Neural progenitor cell (in vitro differentiated cells): Measurements from ENCODE around the gene CNOT1. TPM values are rescaled to one million over a fixed set of nuclear protein-coding genes. Genes with fewer than 3 reads are reported as not detected.

Experiments used
- DNase-seq: peaks from one replicate; pipeline ENCODE4 v3.0.0-alpha.2; 2016; ENCODE audit warnings: low spot score
- H2AFZ ChIP-seq: fragments of 200-600 bp; sonication (generic); replicated peaks from 2 replicates; pipeline ENCODE4 v1.6.1; 2016; ENCODE audit warnings: antibody characterized with exemption
- H3F3A ChIP-seq: fragments of 200-600 bp; sonication (generic); 2 replicates; pipeline ENCODE4 v1.6.1; 2016; ENCODE audit warnings: antibody characterized with exemption, low read depth
- H3K27ac ChIP-seq: fragments of 200-600 bp; sonication (generic); 2 replicates; pipeline ENCODE4 v1.5.1; 2016; ENCODE audit warnings: mild to moderate bottlenecking
- H3K27me3 ChIP-seq: fragments of 200-600 bp; sonication (generic); 2 replicates; pipeline ENCODE4 v1.6.1; 2016; ENCODE audit warnings: mild to moderate bottlenecking, moderate library complexity
- H3K36me3 ChIP-seq: fragments of 200-600 bp; sonication (generic); 2 replicates; pipeline ENCODE4 v1.5.1; 2016
- H3K4me1 ChIP-seq: fragments of 200-600 bp; sonication (generic); 2 replicates; pipeline ENCODE4 v1.6.1; 2016; ENCODE audit warnings: mixed run types
- H3K4me2 ChIP-seq: fragments of 200-600 bp; sonication (generic); 2 replicates; pipeline ENCODE4 v1.6.1; 2016
- H3K4me3 ChIP-seq: fragments of 200-600 bp; sonication (generic); 2 replicates; pipeline ENCODE4 v1.5.1; 2016
- H3K79me2 ChIP-seq: fragments of 200-600 bp; sonication (generic); 2 replicates; pipeline ENCODE4 v1.6.1; 2016; ENCODE audit warnings: low read depth
- H3K9ac ChIP-seq: fragments of 200-600 bp; sonication (generic); 2 replicates; pipeline ENCODE4 v1.6.1; 2016
- H3K9me3 ChIP-seq: fragments of 200-600 bp; sonication (generic); 2 replicates; pipeline ENCODE4 v1.5.1; 2016; ENCODE audit warnings: low read depth
- H4K20me1 ChIP-seq: fragments of 200-600 bp; sonication (generic); 2 replicates; pipeline ENCODE4 v1.6.1; 2016; ENCODE audit warnings: low read depth
- H3K27ac Mint-ChIP-seq: 3 replicates; pipeline ENCODE4 v1.8.0; 2021; ENCODE audit warnings: mixed read lengths
- H3K27me3 Mint-ChIP-seq: 2 replicates; pipeline ENCODE4 v1.8.0; 2022; ENCODE audit warnings: low read depth, mild to moderate bottlenecking, inconsistent platforms, moderate library complexity, mixed read lengths; ENCODE audit not compliant: insufficient read depth
- H3K36me3 Mint-ChIP-seq: 3 replicates; pipeline ENCODE4 v1.8.0; 2021; ENCODE audit warnings: mixed read lengths
- H3K4me1 Mint-ChIP-seq: 3 replicates; pipeline ENCODE4 v1.8.0; 2021; ENCODE audit warnings: mixed read lengths
- H3K4me3 Mint-ChIP-seq: 3 replicates; pipeline ENCODE4 v1.8.0; 2021; ENCODE audit warnings: mild to moderate bottlenecking, moderate library complexity, mixed read lengths
- H3K9me3 Mint-ChIP-seq: 3 replicates; pipeline ENCODE4 v1.8.0; 2020; ENCODE audit warnings: mixed read lengths
- CTCF ChIP-seq: fragments of 200-600 bp; sonication (generic); IDR thresholded peaks from 2 replicates; pipeline ENCODE4 v1.5.1; 2017; ENCODE audit warnings: antibody characterized with exemption, mild to moderate bottlenecking
- EZH2 ChIP-seq: fragments of 200-600 bp; sonication (generic); IDR thresholded peaks from 2 replicates; pipeline ENCODE4 v1.6.1; 2017; ENCODE audit warnings: antibody characterized with exemption, mild to moderate bottlenecking, moderate library complexity
- EZH2phosphoT487 ChIP-seq: fragments of 200-600 bp; sonication (generic); IDR thresholded peaks from 2 replicates; pipeline ENCODE4 v1.6.1; 2017; ENCODE audit warnings: antibody characterized with exemption
- total RNA-seq: library from RNA; depleted of rRNA; stranded (reverse); fragments of >200 nt; gene quantifications from 2 replicates; pipeline ENCODE4 v1.2.3, GENCODE V29; 2015; ENCODE audit warnings: low replicate concordance

The CNOT1 gene
- total RNA-seq, 1 donor from 2014 or later, result 241 TPM

- Histone ChIP-seq H3K27me3 (peaks cover 5% of the 10 kb centered on the region), H3K4me2 (no peak overlapping the region), H4K20me1 (no peaks in the 10 kb centered on the region), H3K27ac (no peak overlapping the region), H3K79me2 (no peaks in the 10 kb centered on the region), H3K9me3 (no peaks in the 10 kb centered on the region), H3K4me3 (no peak overlapping the region), H3K4me1 (peaks cover 6% of the 10 kb centered on the region), H3K36me3 (no peaks in the 10 kb centered on the region), H3F3A (no peaks in the 10 kb centered on the region), H3K9ac (no peak overlapping the region), H2AFZ (no peak overlapping the region)
- Mint-ChIP-seq H3K4me1 (peaks cover 38% of the 10 kb centered on the region), H3K27me3 (peaks cover 15% of the 10 kb centered on the region), H3K4me3 (no peak overlapping the region), H3K27ac (no peak overlapping the region), H3K9me3 (no peaks in the 10 kb centered on the region), H3K36me3 (no peaks in the 10 kb centered on the region)
- DNase-seq, result no peak
- TF ChIP-seq EZH2 (no peak), EZH2phosphoT487 (no peak), CTCF (no peak)
Observed at GRCh38 chr16:58488531-58488930, 141.1 kb downstream of the CNOT1 start.

- Histone ChIP-seq H3K79me2 (no peaks in the 10 kb centered on the region), H3K9me3 (no peaks in the 10 kb centered on the region), H3K4me1 (peaks cover 3% of the 10 kb centered on the region), H2AFZ (no peak overlapping the region), H3K27me3 (peaks cover 5% of the 10 kb centered on the region), H3K27ac (no peak overlapping the region), H3F3A (no peaks in the 10 kb centered on the region), H3K36me3 (no peaks in the 10 kb centered on the region), H3K4me3 (no peak overlapping the region), H4K20me1 (no peaks in the 10 kb centered on the region), H3K4me2 (no peak overlapping the region), H3K9ac (no peak overlapping the region)
- no peak overlapping the region for H3K27ac Mint-ChIP-seq
- peaks cover 38% of the 10 kb centered on the region for H3K4me1 Mint-ChIP-seq
- no peaks in the 10 kb centered on the region for H3K9me3 Mint-ChIP-seq
- TF ChIP-seq EZH2phosphoT487, result no peak
- no peak for TF ChIP-seq EZH2
- peak; percentile 96 for TF ChIP-seq CTCF
- no peaks in the 10 kb centered on the region for H3K36me3 Mint-ChIP-seq
- DNase-seq, result peak; percentile 95
- no peak overlapping the region for H3K4me3 Mint-ChIP-seq
- peaks cover 17% of the 10 kb centered on the region for H3K27me3 Mint-ChIP-seq
Observed at GRCh38 chr16:58487566-58488351, 141.9 kb downstream of the CNOT1 start.

- no peaks in the 10 kb centered on the region for H3K79me2 ChIP-seq
- no peak overlapping the region for H3K9ac ChIP-seq
- H3K4me2 ChIP-seq, result no peak overlapping the region
- no peaks in the 10 kb centered on the region for H3K9me3 Mint-ChIP-seq
- no peak overlapping the region for H3K4me3 Mint-ChIP-seq
- no peaks in the 10 kb centered on the region for H3K36me3 Mint-ChIP-seq
- H2AFZ ChIP-seq, result no peak overlapping the region
- no peaks in the 10 kb centered on the region for H4K20me1 ChIP-seq
- no peaks in the 10 kb centered on the region for H3F3A ChIP-seq
- H3K27me3 ChIP-seq, result peaks cover 5% of the 10 kb centered on the region
- peaks cover 14% of the 10 kb centered on the region for H3K27me3 Mint-ChIP-seq
- H3K27ac Mint-ChIP-seq, result peak overlapping the region; percentile 57
- no peaks in the 10 kb centered on the region for H3K36me3 ChIP-seq
- TF ChIP-seq EZH2 (no peak), CTCF (no peak), EZH2phosphoT487 (no peak)
- no peak overlapping the region for H3K4me3 ChIP-seq
- no peaks in the 10 kb centered on the region for H3K9me3 ChIP-seq
- no peak for DNase-seq
- H3K4me1 ChIP-seq, result no peaks in the 10 kb centered on the region
- H3K4me1 Mint-ChIP-seq, result peaks cover 30% of the 10 kb centered on the region
- no peak overlapping the region for H3K27ac ChIP-seq
Observed at GRCh38 chr16:58485184-58485887, 144.3 kb downstream of the CNOT1 start.
